NCI-H128 (cell line): ENCODE measurements around the gene VPS8.
"Not testable (repeated sequence)": the region's sequence is repeated elsewhere in the genome, so short reads cannot be mapped to it uniquely, and the experiment has no call there.

Source experiments
- DNase-seq: peaks from one replicate; lab custom pipeline; 2025; ENCODE audit not compliant: unreplicated experiment; lab: John Stamatoyannopoulos, UW

VPS8 gene

GRCh38 chr3:184981071-184981470, 169.1 kb downstream of the VPS8 start:
- DNase-seq = no peak

DNA sequence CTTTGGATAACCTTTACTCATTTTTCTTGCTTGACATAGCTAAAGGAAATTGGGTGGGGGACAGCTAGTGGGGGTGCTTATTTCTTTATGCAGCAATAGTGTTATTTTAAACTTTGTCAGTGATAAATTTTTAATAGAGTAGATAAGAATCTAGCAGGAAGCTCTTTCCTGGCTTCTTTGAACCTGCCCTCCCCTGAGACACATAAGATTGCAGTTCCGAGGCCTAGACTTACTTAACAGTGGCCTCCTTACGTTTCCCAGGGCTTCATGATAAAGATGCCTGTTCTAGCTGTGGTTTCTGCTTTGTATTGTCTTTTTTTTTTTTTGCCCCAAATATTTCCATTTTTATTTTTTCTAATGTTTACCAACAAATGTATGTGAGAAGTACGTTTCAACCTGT, 170.1 kb downstream of the VPS8 start:
- DNase-seq = no peak

- no peak for DNase-seq
Observed at GRCh38 chr3:184985586-184985985, 173.6 kb downstream of the VPS8 start.

DNA sequence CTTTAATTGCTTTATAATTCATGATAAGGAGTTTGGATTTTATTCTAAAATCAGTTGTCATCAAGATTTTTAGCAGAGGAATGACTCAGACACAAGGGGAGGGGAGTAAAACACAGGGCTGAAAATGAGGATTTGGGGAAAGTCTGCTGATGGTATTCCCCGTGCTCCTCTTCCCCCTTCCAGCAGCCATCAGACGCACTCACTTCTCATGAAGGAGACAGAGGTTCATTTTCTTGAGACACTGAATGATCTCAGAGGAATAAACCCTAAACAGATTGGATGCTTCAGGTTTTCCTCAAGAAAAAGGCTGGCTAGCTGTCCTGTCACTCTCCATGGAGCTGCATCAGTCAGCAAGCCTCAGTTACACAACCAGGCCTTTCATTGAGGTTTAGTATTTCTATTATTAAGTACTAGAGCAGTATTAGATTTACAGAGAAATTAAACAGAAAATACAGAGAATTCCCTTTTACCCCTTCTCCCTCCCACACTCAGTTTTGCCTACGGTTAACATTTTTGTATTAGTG, 174.5 kb downstream of the VPS8 start:
- DNase-seq = no peak

GRCh38 chr3:184993394-184993793, 181.4 kb downstream of the VPS8 start:
- no peak for DNase-seq

DNA sequence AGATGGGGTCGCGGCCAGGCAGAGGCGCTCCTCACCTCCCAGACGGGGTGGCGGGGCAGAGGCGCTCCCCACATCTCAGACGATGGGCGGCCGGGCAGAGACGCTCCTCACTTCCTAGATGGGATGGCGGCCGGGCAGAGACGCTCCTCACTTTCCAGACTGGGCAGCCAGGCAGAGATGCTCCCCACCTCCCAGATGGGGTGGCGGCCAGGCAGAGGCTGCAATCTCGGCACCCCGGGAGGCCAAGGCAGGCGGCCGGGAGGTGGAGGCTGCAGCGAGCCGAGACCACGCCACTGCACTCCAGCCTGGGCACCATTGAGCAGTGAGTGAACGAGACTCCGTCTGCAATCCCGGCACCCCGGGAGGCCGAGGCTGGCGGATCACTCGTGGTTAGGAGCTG, 191.9 kb downstream of the VPS8 start:
- not testable (repeated sequence) for DNase-seq

DNA sequence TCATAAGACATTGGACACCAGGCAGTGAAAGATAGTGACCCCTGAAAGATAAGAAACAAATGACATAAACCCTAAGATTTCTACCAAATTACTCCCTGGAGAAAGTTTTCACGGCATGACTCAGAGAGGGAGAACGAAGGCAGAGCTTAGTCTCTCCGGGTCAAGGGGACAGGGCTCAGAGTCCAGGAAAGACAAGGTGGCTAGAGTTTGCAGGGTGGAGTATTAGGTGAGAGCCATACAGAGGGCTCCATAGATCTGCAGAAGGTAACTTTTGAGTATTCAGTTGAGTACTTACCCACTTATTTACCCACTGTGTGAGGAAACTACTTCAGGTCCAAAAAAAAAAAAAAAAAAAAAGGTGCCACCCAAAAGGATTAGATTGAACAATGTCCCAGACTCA, 197.7 kb downstream of the VPS8 start:
- DNase-seq = no peak

DNA sequence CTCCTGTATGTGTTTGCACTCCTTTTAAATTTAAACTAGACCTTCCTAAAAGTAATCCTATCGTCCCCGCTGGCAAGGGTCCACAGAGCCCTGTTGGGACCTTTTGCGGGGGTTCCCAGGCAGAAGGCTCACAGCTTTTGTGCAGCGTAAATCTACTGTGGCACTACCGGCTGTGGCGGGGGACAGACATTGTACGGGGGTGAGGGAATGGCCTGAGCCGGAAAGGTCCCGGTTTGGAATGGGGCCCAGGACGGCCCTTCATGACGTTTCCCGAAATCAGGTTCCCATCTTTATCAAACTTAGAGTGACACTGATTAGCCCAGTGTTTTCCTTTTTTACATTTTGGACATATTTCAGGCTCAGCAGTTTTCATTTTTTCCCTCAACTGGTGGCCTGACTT, 205.6 kb downstream of the VPS8 start:
- not testable (repeated sequence) for DNase-seq

- not testable (repeated sequence) for DNase-seq
Observed at GRCh38 chr3:185017996-185018395, 206.0 kb downstream of the VPS8 start.

- no peak for DNase-seq
Observed at GRCh38 chr3:185021256-185021655, 209.3 kb downstream of the VPS8 start.

GRCh38 chr3:185024406-185024805, 212.4 kb downstream of the VPS8 start:
- DNase-seq = no peak

DNA sequence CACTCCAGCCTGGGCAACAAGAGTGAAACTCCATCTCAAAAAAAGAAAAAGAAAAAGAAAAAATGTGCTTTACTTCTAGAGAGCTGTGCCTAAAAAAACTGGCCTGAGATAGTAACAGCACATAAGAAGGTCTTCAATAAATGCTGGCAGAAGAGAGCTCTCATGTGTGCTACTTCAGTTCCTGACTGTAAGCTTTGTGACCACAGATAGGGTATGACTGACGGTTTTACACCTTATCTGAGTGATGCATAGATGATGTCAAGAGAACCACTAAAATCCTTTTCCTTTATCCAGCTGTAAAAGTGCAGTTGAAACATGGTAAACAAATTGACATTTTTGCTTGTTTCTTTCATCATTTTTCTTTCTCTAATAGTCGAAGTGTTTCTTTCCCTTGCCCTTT, 213.0 kb downstream of the VPS8 start:
- DNase-seq = no peak

- no peak for DNase-seq
Observed at GRCh38 chr3:185028121-185028520, 216.2 kb downstream of the VPS8 start.

DNA sequence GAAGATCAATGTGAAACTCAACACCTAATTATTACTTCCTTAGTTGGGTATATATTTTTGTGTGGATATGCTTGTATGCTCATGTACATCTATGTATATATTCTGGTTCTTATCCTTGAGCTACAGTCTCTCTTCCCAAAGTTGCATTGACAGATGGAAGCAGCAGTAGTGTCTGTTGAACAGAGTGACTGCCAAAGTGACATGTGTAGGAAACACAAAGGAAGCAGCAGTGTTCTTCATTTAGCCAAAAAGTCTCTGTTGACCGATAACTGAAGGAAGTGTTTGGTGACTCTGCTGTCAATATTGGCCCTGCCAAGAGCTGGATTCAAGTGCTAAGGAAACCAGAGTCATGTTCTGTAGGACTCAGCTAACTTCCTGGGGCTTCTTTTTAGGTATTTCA, 217.1 kb downstream of the VPS8 start:
- no peak for DNase-seq

DNA sequence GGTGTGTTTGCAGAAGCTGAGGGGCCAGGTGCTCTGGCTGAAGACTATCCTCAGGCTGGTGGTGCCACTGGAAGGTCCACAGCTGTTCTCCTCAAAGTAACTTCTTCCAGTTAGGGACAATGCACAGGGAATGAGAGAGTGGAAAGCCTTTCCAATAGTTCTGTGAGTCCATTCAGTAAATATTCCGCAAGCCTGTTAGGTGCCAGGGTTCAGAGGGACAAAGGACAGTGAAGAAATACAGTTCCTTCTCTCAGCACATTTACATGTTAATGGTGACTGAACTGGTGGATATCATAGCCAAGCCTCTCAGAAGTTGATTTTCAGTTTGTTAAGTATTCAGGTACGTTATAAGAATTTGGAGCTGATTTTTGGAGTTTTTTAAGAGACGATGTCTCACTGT, 218.4 kb downstream of the VPS8 start:
- no peak for DNase-seq

- DNase-seq = no peak
Observed at GRCh38 chr3:185030951-185031350, 219.0 kb downstream of the VPS8 start.

DNA sequence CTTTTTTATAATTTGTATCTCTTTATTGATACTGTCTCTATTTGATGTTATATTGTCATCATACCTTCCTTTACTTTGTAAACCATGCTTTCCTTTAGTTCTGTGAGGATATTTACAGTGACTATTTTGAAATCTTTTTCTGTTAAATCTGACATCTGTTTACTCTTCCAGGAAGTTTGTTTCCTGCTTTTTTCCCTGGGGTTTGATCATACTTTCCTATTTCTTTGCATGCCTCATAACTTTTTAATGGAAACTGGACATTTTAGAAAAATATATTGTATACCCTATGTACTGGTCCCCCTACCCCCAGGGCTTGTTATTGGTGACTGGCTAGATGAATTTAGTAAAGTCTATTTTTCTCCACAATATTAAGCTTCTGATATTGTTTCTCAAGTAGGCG, 225.8 kb downstream of the VPS8 start:
- DNase-seq = no peak

DNA sequence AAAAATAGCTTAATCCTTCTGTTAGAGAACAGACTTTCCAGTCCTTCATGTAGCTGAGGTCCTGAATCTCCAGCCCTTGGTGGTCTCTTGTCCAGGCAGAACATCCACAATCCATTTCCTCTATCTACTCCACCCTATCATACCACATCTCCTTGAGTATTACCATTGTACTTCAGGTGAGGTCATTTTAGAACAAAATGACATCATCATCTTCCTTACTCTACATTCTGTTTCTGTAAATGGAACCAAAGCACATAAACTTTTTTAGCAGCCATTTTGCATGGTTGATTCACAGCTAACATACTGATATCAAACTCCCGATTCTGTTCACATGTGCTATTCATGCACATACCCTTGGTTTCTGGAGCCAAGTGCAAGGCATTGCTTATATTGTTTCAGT, 228.5 kb downstream of the VPS8 start:
- DNase-seq = no peak

GRCh38 chr3:185041540-185041939, 229.6 kb downstream of the VPS8 start:
- no peak for DNase-seq

DNA sequence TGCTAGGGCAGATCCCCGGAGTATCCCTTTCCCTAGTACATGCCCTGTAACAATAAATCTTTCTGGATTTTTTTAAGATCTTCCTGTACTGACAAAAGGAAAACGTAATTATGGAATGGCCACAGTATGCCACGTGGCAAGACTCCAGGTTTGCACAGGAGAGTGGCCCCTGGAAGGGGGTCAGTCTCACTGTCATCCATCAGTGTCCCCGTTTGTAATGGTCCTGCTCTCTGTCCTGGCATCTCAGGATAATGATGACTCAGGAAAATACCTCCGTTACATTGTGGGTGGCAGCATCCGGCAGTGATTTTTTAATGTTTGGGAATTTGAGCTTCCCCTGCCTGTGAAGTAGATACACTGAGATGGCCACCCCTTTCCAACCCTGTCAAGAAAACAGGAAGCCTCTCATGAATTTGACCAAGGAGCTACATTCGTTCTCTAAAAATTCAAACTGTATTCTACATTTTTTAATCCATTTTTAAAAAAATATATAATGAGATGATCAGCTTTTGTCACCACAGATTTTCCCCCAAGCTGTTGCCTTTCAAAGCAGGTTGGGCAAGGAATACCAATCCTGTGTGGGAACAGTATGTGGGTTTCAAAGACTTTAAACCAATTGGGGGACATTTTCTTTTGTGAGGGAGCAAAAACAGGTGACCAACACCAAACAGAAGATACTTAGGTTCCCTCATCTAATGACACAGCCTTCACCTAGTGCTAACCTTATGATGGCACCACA, 230.5 kb downstream of the VPS8 start:
- DNase-seq = no peak

- no peak for DNase-seq
Observed at GRCh38 chr3:185046164-185046515, 234.2 kb downstream of the VPS8 start.

- DNase-seq = no peak
Observed at GRCh38 chr3:185046603-185047002, 234.6 kb downstream of the VPS8 start.

DNA sequence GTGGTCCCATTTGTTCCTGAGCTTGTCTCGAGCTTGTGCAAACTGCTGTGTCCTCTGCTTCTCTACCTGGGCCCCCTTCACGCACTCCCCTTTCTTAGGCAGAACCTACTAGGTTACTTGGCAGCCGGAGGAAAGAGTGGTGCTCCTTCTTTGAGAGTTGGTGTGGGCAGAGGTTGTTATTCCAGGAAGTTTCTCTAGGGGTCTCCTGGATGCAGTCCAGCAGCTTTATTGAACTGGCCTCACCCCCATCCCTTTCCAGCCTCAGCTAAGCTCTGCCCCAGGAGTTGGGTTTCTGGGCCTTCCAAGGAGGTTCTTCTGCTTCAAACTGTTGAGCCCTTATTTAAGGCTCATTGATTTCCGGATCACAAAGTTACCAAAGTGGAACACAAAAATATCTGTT, 237.7 kb downstream of the VPS8 start:
- no peak for DNase-seq
